H4 (cell line): ENCODE measurements around the gene DPP10. TPM values are rescaled to one million over a fixed set of nuclear protein-coding genes. Genes with fewer than 3 reads are reported as not detected.

Experiments
- DNase-seq: peaks from one replicate; pipeline ENCODE4 v3.0.0-alpha.2; 2015; ENCODE audit warnings: low spot score
- total RNA-seq: library from RNA; depleted of rRNA; stranded (reverse); fragments of >200 nt; shearing (Covaris generic); gene quantifications from 2 replicates; pipeline ENCODE4 v1.2.3, GENCODE V29; 2014

Gene DPP10
- total RNA-seq, 1 experiment from 2014 or later: 0.64 TPM

DNA sequence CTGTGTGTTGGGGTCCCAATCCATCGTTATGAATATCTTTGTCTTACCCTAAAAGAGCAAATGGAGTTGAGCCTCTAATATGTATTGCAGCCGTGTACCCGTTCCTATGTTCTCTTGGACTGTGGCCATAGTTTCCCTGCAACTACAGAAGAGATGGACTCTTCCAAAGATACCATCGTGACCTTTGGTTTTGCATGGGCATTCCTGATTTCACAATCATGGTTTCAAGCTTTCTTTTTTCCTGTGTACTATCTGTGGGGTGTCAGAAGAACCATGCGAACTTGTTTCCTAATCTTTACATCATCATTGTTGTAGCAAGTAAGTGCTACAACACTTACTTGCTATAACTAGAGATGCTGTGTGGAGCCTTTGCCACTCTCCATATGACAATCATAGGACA lies 1295.7 kb downstream of the DPP10 start:
- DNase-seq: no peak

DNA sequence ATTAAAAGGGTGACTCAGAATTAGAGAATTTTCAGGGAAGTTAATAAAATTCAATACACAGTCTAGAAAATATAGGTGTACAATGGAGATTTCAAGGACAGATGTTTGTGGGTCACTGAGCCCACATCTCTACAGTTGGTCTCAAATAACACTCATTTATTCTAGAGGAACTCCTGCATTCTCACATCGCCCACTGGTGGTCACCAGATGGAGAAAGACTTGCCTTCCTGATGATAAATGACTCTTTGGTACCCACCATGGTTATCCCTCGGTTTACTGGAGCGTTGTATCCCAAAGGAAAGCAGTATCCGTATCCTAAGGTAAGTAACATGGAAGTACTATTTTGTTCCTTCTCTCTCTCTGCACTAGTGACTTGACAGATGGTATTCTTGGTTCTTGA lies 1297.1 kb downstream of the DPP10 start:
- DNase-seq: peak; percentile 4

DNA sequence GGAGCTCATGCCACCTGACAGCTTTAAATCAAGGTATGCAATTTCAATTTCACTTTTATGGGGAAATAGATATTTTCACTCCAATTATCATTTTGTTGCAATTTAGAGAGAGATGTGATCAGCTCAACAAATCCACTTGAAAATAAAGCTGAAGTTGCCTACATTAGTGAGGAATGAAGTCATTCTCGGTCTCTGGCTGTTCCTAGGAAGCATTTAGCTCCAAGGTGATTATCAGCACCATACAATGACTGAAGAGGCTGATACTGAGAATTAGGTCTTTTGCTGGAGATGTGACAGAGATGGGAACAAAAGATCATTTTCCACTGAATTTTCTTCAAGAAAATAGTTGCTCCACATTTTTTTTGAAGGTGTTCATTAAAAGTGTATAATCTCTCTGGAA lies 1303.7 kb downstream of the DPP10 start:
- DNase-seq: no peak

DNA sequence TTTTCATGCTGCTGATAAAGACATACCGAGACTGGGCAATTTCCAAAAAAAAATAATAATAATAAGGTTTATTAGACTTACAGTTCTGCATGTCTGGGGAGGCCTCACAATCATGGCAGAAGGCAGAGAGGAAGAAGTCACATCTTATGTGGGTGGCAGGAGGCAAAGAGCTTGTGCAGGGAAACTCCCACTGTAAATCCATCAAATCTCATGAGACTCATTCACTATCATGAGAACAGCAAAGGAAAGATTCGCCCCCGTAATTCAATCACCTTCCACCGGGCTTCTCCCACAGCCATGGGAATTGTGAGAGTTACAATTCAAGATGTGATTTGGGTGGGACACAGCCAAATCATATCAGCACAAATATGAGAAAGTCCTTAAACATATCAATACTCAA lies 1314.8 kb downstream of the DPP10 start:
- DNase-seq: no peak

DNA sequence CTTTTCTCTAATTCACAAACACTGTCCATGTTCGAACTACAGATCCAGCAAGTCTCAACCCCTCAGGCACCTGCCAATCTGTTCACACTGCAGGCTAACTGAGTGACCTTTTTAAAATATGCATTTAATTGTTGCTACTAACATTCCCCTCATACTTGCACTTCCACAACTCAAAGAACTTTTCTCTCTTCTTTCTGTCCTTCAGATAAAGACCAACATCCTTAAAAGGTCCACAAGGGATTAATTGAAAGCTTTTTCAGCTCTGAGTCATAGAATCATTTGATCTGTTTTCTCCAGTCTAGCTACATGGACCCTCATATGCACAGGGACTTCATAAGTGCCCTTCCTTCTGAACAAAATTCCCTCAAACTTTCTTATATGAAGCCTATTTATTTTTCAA lies 1321.2 kb downstream of the DPP10 start:
- no peak for DNase-seq

DNA sequence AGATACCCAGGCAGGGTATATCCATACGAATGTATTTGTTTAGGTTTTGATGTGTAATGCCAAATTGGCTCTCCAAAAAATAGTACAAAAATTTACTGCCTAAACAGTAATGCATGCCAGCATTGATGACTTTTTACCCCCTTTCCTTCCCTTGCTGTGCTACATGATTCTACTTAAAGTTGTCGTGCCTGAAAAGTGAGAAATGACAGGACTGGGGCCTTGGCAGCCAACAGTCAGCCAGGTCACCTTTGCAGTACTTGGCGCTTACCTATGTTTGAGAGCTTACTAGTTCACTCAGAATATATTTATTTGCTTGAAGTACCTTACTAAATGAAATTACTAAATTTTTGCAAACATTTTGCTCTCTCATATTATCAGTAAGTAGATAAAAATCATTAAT lies 1329.1 kb downstream of the DPP10 start:
- DNase-seq: no peak

DNA sequence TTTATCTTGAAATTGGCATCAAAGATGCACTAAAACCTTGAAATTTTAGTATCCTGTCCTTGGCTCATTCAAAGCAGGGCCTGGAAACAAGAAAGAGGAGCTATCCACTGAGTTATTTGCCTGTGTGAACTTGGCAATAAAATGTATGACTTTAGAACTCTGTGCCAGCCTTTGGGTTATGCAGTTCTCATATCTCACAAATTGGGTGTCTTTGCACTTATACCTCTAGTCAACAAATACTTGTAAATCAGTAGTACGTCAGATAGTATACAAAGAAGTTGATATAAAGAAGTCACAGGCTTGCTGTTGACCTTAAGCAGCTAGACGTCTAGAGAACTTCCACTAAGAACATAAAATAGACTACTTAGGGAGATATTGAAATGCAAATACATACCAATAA lies 1331.9 kb downstream of the DPP10 start:
- no peak for DNase-seq

DNA sequence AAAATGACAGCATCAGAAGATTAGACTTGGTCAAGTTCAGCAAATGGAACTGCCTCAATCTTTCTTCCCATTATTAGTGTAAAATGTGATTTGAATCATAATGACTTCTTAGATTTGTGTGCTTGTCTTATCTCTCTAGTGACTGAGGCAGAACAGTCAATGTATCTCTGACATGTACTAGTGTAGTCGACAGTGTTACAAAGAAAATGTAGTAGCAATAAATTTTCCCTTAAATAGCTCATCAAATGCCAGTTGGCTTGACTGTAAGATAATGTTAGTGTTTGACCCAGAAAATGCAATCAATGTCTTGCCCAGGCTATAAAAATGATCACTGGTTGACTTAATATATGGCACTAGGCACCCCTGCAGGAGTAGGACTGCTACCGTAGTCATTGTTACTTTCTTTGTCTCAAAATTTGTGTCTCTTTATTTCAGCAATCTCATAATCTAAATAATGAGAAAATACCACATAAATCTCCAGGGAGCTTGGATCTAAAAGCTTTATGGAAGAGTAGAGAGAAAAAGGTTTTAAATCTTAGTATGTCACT lies 1336.7 kb downstream of the DPP10 start:
- no peak for DNase-seq

DNA sequence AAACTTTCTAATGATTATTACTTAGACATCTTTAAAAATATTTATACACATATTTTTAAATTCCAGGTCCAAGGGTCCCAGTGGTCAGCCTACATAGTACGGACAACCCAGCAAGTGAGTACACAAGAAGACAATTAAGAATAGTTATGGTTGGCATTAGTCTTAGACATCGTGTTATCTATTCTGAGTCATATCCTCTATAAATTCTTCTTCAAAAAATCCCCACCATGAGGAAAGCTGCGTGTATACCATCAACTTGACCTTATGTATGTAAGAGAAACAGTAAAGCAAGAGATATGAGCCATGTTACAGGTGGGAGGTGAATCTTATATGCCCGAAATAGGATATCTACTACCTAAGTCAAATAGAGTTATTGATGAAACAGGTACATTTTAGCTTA lies 1339.8 kb downstream of the DPP10 start:
- DNase-seq: no peak

DNA sequence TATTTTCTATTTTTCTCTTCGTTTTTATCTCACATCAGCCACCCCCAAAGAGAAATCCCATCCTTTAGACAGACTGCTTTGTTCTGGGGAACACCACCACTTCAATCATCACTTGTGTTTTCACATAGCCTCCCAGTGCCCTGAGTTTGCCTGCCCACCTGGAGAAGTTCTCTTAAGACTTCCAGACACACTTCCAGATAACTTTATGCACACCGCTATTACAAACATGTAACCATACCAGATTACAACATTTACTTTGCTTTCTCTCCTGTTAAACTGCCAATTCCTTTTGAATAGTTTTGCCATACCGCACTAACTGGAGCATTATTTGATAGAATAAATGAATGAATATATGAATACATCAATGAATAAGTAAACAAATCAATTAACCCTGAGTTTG lies 1353.6 kb downstream of the DPP10 start:
- DNase-seq: no peak

DNA sequence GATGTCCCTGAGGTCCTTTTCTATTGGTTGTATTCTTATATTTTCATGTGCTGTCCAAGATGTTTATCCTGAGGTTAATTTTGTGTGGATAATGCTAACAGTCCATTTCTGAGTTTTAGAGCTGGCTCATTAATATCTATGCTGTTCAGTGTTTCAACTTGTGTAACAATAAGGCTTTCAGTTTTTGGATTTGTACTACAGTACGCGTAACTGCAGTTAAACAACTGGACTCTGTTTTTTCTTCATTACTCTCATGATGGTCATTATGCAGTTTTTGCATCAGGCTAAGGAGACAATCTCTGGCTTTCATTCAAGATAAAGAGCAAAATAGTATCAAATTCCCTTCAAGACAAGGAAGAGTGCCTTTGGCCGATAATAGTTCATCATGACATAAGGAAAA lies 1364.8 kb downstream of the DPP10 start:
- DNase-seq: no peak

DNA sequence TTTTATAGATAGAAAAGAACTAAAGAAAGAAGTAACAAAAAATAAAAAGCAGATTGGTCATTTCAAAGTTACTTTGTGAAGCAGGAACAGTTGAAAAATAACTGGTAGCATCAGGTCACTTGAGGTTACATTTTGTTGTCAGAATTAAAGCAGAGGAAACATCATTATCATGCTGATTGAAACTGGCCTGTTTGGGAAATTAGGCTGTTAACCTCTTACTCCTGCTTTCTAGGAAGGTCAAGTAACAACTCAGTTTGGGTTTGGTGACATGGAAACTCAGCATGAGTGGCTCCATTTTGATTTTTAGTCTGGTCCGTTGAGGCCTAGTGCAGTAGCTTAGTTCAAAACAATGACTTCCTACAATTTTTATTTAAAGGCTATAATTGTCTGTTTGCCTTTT lies 1383.5 kb downstream of the DPP10 start:
- no peak for DNase-seq

DNA sequence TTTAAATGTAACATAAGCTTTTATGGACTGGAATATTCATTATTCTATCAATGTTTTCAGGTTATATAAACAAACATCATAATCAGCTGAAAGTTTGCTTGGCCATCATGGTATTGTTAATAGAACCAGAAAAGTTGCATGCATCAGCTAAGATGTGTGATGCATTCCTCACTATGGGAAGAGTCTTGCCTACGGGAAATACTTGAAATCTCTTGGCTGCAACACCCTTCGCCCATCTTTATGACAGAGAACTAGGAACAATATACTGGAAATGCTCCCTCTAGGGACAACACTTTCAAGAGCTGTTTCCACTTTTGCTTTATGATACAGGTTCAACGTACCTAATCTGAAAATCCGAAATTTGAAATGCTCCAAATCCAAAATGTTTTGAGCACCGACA lies 1390.8 kb downstream of the DPP10 start:
- no peak for DNase-seq

DNA sequence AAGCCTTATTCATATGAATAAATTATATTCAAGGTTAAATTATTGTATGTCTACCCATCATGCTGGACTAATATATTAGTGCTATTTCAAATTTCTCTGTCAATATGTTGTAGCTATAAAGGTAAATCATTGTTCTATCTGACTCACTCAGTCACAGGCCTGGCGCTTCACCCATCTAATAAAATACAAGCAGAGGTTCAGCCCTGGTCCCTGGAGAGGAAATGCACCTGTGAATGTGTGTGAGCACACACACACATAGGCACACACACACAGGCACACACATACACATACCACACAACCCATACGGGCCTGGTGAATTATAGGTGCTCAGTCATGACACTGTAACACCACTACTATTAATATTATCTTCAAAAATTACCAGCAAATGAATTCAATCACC lies 1396.1 kb downstream of the DPP10 start:
- no peak for DNase-seq

DNA sequence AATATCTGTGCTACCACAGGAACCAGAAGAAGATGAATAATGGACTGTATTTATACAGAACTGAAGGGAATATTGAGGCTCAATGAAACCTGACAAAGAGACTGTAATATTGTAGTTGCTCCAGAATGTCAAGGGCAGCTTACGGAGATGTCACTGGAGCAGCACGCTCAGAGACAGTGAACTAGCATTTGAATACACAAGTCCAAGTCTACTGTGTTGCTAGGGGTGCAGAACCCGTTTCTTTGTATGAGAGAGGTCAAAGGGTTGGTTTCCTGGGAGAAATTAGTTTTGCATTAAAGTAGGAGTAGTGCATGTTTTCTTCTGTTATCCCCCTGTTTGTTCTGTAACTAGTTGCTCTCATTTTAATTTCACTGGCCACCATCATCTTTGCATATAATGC lies 1399.9 kb downstream of the DPP10 start:
- DNase-seq: no peak

DNA sequence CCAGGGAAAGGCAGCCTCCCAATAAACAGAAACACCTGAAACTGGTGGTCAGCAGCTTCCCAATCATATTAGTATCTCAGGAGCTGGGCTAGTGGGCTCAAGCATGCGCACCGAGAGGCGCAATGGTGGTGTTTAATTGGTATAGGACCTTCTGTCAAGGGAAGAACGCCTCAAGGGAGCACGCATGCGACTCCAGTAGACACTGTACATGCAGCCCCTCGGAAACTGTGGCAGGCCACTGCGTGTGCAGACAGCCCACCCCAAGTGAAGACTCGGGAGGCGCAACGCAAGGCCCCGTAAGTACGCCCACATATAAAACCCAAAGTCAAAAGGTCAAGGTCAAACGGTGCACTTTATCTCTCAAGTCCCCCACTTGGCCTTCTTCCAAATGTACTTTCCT lies 1405.8 kb downstream of the DPP10 start:
- DNase-seq: no peak

DNA sequence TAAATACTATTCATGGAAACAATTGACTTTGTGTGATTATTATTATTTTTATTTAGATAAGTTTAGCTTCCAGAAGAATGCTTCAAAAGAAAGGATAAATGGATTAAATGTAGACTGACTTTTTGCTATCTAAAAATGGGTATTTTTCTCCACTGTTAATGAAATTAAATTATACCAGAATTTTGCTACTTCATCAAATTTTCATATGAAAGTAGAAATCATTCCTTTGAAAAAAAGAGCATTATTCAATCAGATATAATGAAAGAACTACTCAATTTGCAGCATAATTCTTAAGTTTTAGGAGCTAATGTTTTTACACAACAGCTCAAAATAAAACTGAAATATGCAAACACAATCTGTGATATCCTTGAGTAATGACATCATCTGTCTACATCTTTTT lies 1424.6 kb downstream of the DPP10 start:
- DNase-seq: no peak

DNA sequence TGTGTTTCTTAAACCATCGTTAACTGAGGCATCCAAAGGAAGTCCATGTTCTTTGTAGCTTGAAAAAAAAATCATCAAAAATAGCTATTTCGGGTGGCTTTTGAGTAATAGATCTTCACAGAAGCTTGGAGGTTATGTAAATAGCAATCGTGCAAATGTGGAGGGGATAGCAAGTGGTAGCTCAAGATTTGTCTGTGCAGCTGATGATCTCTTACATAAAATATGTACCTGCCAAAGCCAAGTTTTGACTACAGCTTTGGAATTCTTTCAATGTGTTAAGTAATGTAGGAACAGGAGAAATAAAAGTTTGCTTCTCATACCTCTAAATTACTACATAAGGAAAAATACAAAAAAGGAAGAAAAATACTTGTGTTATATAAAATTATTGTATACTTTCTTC lies 1432.0 kb downstream of the DPP10 start:
- DNase-seq: no peak

DNA sequence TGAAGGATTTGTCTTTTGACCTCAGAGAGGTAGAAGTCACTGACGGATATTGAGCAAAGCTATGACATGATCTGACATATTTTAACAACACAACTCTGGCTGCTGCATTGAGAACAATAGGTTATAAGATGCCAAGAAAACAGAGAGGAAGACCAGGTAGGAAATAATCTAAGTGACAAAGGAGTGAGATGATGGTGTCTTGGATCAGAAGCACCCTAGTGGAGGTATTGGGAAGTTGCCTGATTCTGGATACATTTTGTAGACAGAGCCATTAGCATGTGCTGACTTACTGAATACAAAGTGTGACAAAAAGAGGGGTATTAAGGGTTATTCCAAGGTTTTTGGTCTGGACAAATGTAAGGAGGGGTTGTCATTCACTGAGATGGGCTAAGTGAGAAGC lies 1438.1 kb downstream of the DPP10 start:
- DNase-seq: no peak

DNA sequence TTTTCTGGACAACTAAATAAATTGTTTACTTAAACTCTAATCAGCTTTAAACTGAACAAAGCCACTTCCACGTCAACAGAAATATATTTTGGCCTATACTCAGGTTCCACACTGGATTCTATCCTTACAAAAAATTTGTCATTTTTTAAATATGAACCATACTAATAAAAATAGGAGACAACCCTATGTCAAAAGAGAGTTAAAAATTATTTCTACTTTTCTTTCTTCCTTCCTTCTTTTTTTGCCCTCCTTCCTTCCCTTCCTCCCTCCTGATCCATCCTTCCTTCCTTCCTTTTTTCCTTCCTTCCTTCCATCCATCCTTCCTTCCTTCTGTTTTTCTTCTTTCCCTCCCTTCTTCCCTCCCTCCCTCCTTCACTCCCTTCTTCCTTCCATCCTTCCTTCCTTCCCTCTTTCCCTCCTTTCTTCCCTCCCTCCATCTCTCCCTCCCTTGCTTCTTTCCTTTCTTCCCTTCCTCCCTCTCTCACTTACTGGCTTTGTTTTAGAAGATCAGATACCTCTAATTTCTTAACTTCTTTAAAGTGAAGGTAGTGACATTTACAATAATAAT lies 1444.9 kb downstream of the DPP10 start:
- DNase-seq: no peak
